Measurements from ENCODE around the gene ANKRD33B. TPM values are rescaled to one million over a fixed set of nuclear protein-coding genes. Genes with fewer than 3 reads are reported as not detected.

ANKRD33B gene
- total RNA-seq, 2 experiments from 2014 or later, result 4.4 to 4.8 TPM

DNA sequence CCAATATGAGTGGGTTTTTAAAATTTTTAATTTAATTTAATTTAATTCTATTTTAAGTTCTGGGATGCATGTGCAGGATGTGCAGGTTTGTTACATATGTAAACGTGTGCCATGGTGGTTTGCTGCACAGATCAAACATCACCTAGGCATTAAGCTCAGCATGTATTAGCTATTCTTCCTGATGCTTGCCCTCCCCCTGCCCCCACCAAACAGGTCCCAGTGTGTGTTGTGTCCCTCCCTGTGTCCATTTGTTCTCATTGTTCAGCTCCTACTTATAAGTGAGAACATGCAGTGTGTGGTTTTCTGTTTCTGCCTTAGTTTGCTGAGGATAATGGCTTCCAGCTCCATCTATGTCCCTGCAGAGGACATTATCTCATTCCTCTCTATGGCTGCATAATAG lies 35.0 kb upstream of the ANKRD33B start:
- H3K27ac Mint-ChIP-seq, result no peak overlapping the region
- ATAC-seq (ENCODE audit: low read depth), result no peak

DNA sequence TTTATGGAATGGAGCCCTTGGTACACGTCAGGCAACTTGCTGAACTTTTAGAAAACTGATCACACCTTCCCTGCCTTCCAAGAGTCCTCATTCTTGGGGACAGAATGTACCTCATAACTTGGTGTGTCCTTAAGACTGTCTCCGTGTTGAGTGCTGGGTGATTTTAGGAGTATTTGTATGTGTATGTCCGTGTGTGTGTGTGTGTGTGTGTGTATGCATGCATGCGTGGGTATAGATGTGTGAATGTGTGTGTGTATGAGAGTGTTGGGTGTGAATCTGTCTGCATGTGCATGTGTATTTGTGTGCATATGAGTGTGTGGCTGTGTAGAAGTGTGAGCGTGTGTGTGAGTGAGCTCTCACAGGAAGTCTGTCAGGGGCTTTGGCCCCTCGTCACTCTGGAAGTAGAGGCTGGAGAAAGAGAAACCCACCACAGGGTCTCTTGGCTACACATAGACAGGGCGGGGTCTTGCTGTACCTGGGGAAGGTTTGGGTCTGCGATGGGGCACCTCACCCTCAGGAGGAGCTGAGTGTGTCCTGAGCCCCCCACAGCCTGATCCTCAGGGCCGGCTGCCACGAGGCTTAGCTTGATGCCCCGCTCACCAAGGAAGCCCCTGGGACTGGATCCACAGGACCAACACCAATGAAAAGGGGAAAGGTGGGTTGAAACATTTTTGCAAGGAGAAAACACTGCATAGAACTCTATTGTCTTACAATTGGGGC lies 33.1 kb upstream of the ANKRD33B start:
- Mint-ChIP-seq H3K27ac (no peak overlapping the region), H3K36me3 (no peaks in the 10 kb centered on the region), H3K4me3 (no peak overlapping the region), H3K27me3 (peaks cover 12% of the 10 kb centered on the region), H3K9me3 (no peaks in the 10 kb centered on the region), H3K4me1 (peaks cover 6% of the 10 kb centered on the region)
- DNase-seq (no peak), ATAC-seq (ENCODE audit: low read depth) (no peak)
- POLR2A ChIA-PET, result no interaction called here

More for the DNA sequence above, 35.0 kb upstream of the ANKRD33B start:
- H3K4me3 Mint-ChIP-seq, result no peak overlapping the region
- no peaks in the 10 kb centered on the region for H3K36me3 Mint-ChIP-seq
- no peak for DNase-seq
- H3K27me3 Mint-ChIP-seq, result peaks cover 12% of the 10 kb centered on the region
- POLR2A ChIA-PET, result interaction anchor here (0.6 kb wide), 1 partner anchor 13 kb away, joined by 4 read pairs; no protein-coding TSS in a partner anchor
- H3K9me3 Mint-ChIP-seq, result no peaks in the 10 kb centered on the region
- peaks cover 6% of the 10 kb centered on the region for H3K4me1 Mint-ChIP-seq

DNA sequence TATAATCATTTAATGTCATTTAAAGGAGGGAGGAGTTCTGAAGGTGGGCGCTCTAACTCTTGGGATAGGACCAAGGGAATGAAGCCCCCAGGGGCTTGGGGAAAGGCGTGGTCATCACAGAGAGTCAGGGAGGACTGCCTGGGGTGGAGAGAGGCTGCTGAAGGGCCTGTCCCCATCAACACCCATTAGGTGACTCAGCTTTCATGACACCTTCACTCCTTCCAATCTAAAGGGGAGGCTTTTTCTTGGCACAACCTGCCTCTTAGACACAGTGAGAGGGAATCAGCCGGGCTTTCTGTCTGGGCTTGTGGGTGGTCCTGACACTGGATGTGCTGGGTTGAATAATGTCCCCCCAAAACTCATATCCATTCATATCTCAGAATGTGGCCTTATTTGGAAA lies 31.4 kb upstream of the ANKRD33B start:
- no peak overlapping the region for H3K27ac Mint-ChIP-seq

DNA sequence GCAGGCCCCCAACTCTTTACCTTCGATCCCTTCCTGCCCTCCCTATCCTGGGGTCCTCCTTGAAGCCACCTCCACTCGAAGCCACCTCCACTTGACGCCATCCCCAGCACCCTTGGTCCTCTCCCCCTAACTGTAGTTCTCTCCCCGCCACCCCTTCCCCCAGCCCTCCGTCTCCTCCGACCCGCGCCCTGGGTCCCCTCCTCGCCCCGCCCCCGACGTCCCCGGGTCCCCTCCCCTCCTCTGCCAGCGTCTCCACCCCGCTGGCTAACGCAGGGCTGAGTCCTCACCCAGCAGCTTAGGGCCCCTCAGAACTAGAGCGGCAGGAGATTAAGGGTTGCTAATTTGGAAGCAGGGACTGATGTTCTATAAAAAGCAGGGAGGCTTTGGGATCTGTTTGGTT lies 30.6 kb upstream of the ANKRD33B start:
- Mint-ChIP-seq H3K27me3 (peaks cover 11% of the 10 kb centered on the region), H3K4me1 (peaks cover 16% of the 10 kb centered on the region), H3K36me3 (no peaks in the 10 kb centered on the region), H3K4me3 (no peak overlapping the region), H3K27ac (no peak overlapping the region), H3K9me3 (no peaks in the 10 kb centered on the region)
- POLR2A ChIA-PET, result no interaction called here
- ATAC-seq (ENCODE audit: low read depth), result no peak
- DNase-seq, result no peak

More for the DNA sequence above, 31.4 kb upstream of the ANKRD33B start:
- ATAC-seq (ENCODE audit: low read depth), result no peak
- Mint-ChIP-seq H3K4me1 (peaks cover 11% of the 10 kb centered on the region), H3K36me3 (no peaks in the 10 kb centered on the region), H3K27me3 (peaks cover 12% of the 10 kb centered on the region), H3K4me3 (no peak overlapping the region), H3K9me3 (no peaks in the 10 kb centered on the region)
- DNase-seq, result no peak
- POLR2A ChIA-PET, result no interaction called here

DNA sequence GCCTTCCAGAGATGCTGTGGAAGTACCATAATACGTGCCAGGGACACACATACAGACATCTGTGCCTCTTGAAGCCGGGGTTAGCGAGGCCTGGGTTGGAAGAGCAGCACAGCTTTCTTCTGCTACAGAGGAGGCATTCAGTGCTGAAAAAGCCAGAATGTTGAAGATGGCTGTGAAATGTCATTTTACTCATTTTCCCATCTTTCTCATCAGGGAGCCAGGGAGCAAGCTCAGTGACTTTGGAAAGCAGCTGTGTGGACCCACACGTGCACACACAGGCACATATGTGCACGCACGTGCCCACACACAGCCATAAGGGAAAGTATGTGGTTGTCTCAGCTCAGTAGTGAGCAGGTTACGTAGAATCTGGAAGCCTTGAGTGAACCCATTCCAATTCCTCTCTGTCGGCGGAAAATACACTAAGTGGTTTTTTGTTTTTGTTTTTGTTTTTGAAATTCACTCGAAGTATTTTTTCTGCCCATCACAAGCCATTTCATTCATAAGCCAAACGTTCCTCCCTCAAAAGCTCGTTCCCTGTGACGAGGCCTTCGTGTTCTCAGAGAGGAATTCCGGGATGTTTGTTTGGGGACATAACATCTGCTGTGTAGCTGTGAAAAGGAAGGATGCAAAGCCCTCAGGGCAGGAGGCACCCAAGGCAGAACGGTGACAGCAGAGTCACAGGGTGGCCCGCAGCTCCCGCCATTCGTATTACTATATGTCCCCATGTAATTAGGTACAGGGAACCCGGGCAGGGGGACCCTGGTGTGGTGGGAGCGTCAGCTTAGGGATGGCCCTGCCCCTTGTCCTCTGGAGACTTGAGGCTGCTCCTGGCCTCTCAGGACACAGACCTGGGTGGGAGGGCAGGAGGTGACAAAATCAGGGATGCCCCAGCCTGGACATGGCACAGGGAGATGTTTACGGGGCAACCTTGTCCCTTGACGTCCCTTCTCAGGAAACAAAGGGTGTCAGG lies 29.0 kb upstream of the ANKRD33B start:
- POLR2A ChIA-PET, result no interaction called here
- no peaks in the 10 kb centered on the region for H3K9me3 Mint-ChIP-seq
- H3K27ac Mint-ChIP-seq, result no peak overlapping the region
- ATAC-seq (ENCODE audit: low read depth) (no peak), DNase-seq (no peak)
- H3K4me3 Mint-ChIP-seq, result no peak overlapping the region
- peaks cover 16% of the 10 kb centered on the region for H3K4me1 Mint-ChIP-seq
- no peaks in the 10 kb centered on the region for H3K36me3 Mint-ChIP-seq
- H3K27me3 Mint-ChIP-seq, result peaks cover 10% of the 10 kb centered on the region

DNA sequence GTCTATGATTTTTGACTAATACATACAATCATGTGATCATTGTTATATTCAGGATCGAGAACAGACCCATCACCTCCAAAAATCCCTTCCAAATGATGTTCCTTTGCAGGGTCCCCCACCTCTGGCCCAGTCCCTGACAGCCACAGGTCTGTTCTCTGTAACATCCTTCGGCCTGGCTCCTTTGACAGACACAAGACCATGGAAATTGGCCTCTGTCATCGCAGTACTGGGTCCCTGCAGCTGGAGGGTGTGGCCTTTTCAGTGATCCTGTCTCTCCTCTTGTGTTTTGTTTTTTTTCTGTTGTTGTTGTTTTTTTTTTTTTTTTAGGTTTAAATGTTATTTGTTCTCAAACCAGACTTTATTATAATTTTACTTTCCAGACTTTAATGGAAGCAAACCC lies 27.4 kb upstream of the ANKRD33B start:
- Mint-ChIP-seq H3K27me3 (peaks cover 7% of the 10 kb centered on the region), H3K36me3 (no peaks in the 10 kb centered on the region), H3K4me1 (peaks cover 16% of the 10 kb centered on the region), H3K4me3 (peak overlapping the region; percentile 37), H3K27ac (no peak overlapping the region), H3K9me3 (no peaks in the 10 kb centered on the region)
- ATAC-seq (ENCODE audit: low read depth) (no peak), DNase-seq (no peak)
- POLR2A ChIA-PET, result no interaction called here

DNA sequence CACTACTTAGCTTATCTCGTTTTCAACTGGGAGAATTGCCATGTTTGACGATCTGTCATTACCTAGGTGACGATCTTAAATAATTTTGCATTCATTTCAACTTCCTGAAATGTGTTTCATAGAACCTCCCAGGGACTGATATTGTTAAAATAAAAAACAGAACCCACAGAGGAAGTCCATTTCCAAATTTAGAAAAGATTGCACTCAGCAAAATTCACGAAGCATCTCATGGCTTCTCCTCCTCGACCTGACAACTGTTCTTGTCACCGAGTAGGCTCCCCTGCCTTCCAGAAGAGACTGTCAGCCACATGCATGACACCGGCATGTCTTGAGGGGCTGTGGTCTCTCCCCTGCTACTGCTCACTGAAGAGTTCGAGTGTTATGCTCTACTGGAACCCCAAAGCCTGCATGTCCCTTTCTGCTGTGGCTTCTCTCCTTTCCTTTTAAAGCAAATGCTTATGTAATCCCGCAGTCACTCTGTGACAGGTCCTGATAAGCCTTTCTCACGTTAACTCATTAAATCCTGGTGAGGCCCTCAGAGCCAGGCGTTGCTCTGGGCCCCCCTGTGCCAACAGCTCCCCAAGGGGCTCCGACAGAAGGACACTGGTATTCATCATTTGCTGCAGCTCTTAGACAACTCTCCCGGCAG lies 26.8 kb upstream of the ANKRD33B start:
- ATAC-seq (ENCODE audit: low read depth), result peak; percentile 48
- H3K9me3 Mint-ChIP-seq, result no peaks in the 10 kb centered on the region
- H3K4me3 Mint-ChIP-seq, result peak overlapping the region; percentile 37
- H3K27me3 Mint-ChIP-seq, result peaks cover 7% of the 10 kb centered on the region
- H3K27ac Mint-ChIP-seq, result no peak overlapping the region
- DNase-seq, result no peak
- H3K36me3 Mint-ChIP-seq, result no peaks in the 10 kb centered on the region
- POLR2A ChIA-PET, result no interaction called here
- peaks cover 16% of the 10 kb centered on the region for H3K4me1 Mint-ChIP-seq

DNA sequence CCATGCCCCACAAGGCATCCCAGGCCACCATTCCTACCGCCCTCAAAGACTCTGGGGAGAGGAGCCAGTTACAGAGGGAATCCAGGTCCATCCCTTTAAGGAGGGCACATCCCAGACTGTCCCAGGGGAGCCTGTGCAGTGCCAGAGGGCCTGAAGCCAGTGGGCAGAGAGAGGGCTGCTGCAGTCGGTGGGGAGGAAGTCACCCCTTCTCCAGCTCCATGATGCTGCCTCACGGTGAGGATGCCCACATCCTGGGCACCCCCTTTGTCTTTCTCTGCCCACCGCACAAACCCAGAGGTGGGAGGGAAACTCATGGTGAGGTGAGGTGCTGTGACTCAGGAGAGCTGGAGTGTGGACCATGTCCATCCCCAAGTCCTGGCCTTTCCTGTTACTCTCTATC lies 26.2 kb upstream of the ANKRD33B start:
- no peaks in the 10 kb centered on the region for H3K36me3 Mint-ChIP-seq
- H3K27ac Mint-ChIP-seq, result no peak overlapping the region
- peaks cover 16% of the 10 kb centered on the region for H3K4me1 Mint-ChIP-seq
- POLR2A ChIA-PET, result no interaction called here
- DNase-seq, result no peak
- H3K9me3 Mint-ChIP-seq, result no peaks in the 10 kb centered on the region
- ATAC-seq (ENCODE audit: low read depth), result peak; percentile 61
- H3K27me3 Mint-ChIP-seq, result peaks cover 6% of the 10 kb centered on the region
- H3K4me3 Mint-ChIP-seq, result peak overlapping the region; percentile 37

DNA sequence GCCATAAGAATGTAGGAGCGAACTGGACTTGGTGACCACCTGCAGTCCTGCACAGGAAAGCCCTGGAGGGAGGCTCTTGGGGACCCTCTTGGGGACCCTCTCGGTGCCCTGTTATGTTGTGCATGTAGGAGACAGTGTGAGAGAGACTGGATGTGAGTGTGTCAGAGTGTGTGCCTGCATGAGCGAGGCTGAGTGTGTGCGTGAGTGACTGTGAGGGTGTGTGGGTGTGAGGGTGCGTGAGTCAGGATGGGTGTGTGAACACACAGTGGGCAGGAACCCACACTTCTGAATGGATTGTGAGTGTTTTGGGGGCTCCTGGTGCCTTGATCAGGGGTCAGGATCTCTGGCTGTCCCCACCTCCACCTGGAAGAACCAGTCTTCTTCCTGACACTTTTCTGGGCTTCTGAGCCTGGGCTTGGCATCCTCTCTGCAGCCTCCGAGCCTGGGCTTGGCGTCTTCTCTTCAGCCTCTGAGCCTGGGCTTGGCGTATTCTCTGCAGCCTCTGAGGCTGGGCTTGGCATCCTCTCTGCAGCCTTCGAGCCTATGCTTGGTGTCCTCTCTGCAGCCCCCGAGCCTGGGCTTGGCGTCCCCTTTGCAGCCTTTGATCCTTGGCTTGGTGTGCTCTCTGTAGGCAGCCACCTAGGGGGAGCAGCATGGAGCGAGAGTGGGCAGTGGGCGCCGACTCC lies 25.6 kb upstream of the ANKRD33B start:
- Mint-ChIP-seq H3K4me3 (no peak overlapping the region), H3K9me3 (no peaks in the 10 kb centered on the region), H3K27ac (no peak overlapping the region), H3K27me3 (peaks cover 9% of the 10 kb centered on the region), H3K36me3 (no peaks in the 10 kb centered on the region), H3K4me1 (peaks cover 16% of the 10 kb centered on the region)
- no peak for DNase-seq
- no peak for ATAC-seq (ENCODE audit: low read depth)
- POLR2A ChIA-PET, result no interaction called here

DNA sequence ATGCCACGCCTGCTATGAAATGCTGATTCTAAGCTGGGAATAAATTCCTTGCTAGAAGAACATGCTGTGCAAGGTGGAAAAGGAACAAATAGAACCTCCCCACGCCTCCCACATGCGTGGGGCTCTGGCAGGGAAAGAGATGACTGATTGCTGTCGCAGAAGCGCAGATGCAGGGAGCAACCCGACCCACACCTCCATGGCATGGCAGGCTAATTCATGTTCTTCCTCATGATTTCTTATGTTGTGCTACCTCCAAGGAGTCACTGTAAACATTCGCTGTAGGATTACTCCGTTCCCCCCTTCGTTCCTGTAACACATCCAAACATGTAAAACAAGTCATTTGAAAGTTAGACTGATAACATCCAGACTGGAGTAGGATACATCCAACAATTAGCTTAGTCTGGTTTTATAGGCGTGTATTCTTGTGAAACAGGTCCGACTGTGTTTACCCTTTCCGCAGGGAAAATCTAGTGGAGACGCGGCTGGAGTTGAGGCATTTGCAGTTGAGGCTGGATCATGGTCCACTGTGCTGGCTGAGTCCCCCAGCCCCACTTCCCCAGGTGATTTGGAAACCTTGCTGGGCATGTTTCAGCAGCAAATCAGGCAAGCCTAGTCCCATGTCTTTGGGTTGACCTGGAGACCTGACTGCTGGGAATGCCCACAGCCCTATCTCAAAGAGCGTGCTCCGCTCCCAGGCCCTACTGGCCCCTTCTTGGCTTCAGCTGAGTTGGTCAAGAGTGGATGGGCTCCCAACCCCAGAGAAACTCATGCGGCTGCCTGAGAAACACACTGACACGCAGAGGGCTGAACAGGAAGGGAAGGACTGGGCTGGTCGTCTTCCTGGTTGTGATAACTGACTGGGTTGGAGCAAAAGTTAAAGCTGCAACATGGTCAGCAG lies 24.8 kb upstream of the ANKRD33B start:
- POLR2A ChIA-PET, result no interaction called here
- DNase-seq (no peak), ATAC-seq (ENCODE audit: low read depth) (no peak)
- Mint-ChIP-seq H3K27me3 (peaks cover 13% of the 10 kb centered on the region), H3K4me1 (peaks cover 16% of the 10 kb centered on the region), H3K36me3 (no peaks in the 10 kb centered on the region), H3K9me3 (no peaks in the 10 kb centered on the region), H3K27ac (no peak overlapping the region), H3K4me3 (no peak overlapping the region)

DNA sequence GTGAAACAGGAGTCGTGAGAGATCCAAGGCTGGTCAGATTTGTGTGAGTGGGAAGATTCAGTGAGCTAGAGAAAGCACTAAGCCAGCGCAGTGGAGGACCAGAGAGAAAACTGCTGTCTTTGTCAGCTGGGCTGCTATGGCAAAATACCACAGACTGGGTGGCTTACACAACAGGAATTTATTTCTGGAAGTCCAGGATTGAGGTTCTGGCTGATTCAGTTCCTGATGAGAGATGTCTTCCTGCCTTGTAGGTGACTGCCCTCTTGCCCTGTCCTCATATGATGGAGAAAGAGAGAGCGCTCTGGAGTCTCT lies 24.2 kb upstream of the ANKRD33B start:
- Mint-ChIP-seq H3K27ac (no peak overlapping the region), H3K4me3 (no peak overlapping the region), H3K27me3 (peaks cover 19% of the 10 kb centered on the region), H3K4me1 (peaks cover 16% of the 10 kb centered on the region), H3K9me3 (no peaks in the 10 kb centered on the region), H3K36me3 (no peaks in the 10 kb centered on the region)
- DNase-seq (no peak), ATAC-seq (ENCODE audit: low read depth) (no peak)
- POLR2A ChIA-PET, result no interaction called here

DNA sequence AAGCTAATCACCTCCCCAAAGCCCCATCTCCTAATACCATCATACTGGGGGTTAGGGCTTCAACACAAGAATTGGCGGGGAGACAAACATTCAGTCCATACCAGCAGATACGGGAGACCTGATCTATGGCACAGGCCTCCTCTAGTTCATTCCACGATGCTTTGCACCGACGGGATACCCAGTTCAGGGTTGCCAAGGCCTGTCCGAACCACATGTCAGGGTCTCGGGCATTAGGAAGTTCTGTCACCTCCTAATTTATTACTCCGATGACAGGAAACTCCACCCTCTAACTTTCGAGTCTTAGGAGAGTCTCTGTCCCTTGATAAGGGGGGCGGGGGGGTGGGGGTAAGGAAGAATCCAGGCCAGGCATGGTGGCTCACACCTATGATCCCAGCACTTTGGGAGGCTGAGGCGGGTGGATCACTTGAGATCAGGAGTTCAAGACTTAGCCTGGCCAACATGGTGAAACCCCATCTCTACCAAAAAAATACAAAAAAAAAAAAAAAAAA lies 23.8 kb upstream of the ANKRD33B start:
- H3K4me1 Mint-ChIP-seq, result peaks cover 16% of the 10 kb centered on the region
- H3K36me3 Mint-ChIP-seq, result no peaks in the 10 kb centered on the region
- DNase-seq, result no peak
- no peak overlapping the region for H3K4me3 Mint-ChIP-seq
- H3K27me3 Mint-ChIP-seq, result peaks cover 20% of the 10 kb centered on the region
- no peak for ATAC-seq (ENCODE audit: low read depth)
- POLR2A ChIA-PET, result no interaction called here
- no peaks in the 10 kb centered on the region for H3K9me3 Mint-ChIP-seq
- no peak overlapping the region for H3K27ac Mint-ChIP-seq
